Breast epithelium (tissue), 3 donors: ENCODE measurements around the gene OBP2A.

Experiments
- POLR2A ChIP-seq: fragments of 450-650 bp; IDR thresholded peaks from one replicate; pipeline ENCODE4 v1.6.1; 2016; ENCODE audit warnings: antibody characterized with exemption, mild to moderate bottlenecking, moderate library complexity
- TF ChIP-seq, protein P1 (sequence below), 3 donors: fragments of 450-650 bp; IDR thresholded peaks; one replicate each; pipeline ENCODE4 v1.5.1; 2016 to 2017; ENCODE audit warnings: antibody characterized with exemption in 3 of 3, mild to moderate bottlenecking in 3 of 3, moderate library complexity in 3 of 3

DNA sequence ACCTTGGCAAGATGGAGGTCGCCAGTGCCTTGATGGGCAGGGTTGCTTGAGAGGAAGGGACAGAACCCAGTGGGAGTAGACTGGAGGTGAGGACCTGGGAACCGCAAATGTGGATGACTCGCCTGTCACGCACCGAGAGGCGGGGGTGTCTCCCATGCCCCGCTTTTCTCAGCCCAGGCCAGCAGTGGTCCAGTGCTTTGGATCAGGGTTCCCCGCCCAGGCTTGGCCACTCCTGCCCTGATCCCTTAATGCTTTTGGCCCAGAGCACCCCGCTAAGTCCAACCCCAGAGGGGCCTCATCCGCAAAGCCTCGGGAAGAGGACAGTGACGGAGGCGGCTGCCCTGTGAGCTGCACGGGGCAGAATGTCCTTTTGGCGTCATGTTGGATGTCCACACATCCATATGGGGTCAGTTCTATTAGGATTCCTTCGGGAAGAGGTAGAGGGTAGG, 43.0 kb upstream of the OBP2A start:
- TF ChIP-seq, protein P1, sequence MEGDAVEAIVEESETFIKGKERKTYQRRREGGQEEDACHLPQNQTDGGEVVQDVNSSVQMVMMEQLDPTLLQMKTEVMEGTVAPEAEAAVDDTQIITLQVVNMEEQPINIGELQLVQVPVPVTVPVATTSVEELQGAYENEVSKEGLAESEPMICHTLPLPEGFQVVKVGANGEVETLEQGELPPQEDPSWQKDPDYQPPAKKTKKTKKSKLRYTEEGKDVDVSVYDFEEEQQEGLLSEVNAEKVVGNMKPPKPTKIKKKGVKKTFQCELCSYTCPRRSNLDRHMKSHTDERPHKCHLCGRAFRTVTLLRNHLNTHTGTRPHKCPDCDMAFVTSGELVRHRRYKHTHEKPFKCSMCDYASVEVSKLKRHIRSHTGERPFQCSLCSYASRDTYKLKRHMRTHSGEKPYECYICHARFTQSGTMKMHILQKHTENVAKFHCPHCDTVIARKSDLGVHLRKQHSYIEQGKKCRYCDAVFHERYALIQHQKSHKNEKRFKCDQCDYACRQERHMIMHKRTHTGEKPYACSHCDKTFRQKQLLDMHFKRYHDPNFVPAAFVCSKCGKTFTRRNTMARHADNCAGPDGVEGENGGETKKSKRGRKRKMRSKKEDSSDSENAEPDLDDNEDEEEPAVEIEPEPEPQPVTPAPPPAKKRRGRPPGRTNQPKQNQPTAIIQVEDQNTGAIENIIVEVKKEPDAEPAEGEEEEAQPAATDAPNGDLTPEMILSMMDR (IDR thresholded peaks at IDR 0.05): no peak
- no peak for TF ChIP-seq POLR2A
